ENCODE data around the gene ZNF282.

ZNF282 gene

GRCh38 chr7:149195180-149196150, at the start of gene ZNF282:
Gene ZNF282 (plus strand): TSS chr7:149195546. CDS start chr7:149195590, 44 bp downstream.
- peak; percentile 78 for DNase-seq

GRCh38 chr7:149147072-149147751, 48.1 kb upstream of the ZNF282 start, which contains the start of gene ZNF398:
Gene ZNF398 (plus strand): TSS chr7:149147453. CDS start chr7:149147743, 290 bp downstream.
- no peak for DNase-seq

GRCh38 chr7:149147752-149148653, 47.3 kb upstream of the ZNF282 start:
- no peak for DNase-seq

GRCh38 chr7:149150981-149151380, 44.4 kb upstream of the ZNF282 start:
- DNase-seq: no peak

GRCh38 chr7:149153346-149153745, 42.0 kb upstream of the ZNF282 start:
- no peak for DNase-seq

GRCh38 chr7:149154056-149154455, 41.3 kb upstream of the ZNF282 start:
- DNase-seq: no peak

GRCh38 chr7:149156898-149157297, 38.4 kb upstream of the ZNF282 start:
- no peak for DNase-seq

GRCh38 chr7:149161241-149161848, 34.0 kb upstream of the ZNF282 start:
- DNase-seq: no peak

GRCh38 chr7:149166142-149166541, 29.2 kb upstream of the ZNF282 start:
- DNase-seq: no peak

GRCh38 chr7:149166630-149167352, 28.6 kb upstream of the ZNF282 start:
- DNase-seq: no peak

- no peak for DNase-seq
Observed at GRCh38 chr7:149171892-149172533, 23.3 kb upstream of the ZNF282 start.

GRCh38 chr7:149172534-149172920, 22.8 kb upstream of the ZNF282 start:
- no peak for DNase-seq

- no peak for DNase-seq
Observed at GRCh38 chr7:149175150-149175549, 20.2 kb upstream of the ZNF282 start.

- DNase-seq: no peak
Observed at GRCh38 chr7:149179241-149179640, 16.1 kb upstream of the ZNF282 start.

- no peak for DNase-seq
Observed at GRCh38 chr7:149180722-149181449, 14.5 kb upstream of the ZNF282 start.

GRCh38 chr7:149181450-149181790, 13.9 kb upstream of the ZNF282 start:
- no peak for DNase-seq

- DNase-seq: no peak
Observed at GRCh38 chr7:149184274-149184673, 11.1 kb upstream of the ZNF282 start.

GRCh38 chr7:149188213-149188612, 7.1 kb upstream of the ZNF282 start:
- DNase-seq: no peak

GRCh38 chr7:149188637-149189259, 6.6 kb upstream of the ZNF282 start:
- no peak for DNase-seq

- no peak for DNase-seq
Observed at GRCh38 chr7:149191851-149192250, 3.5 kb upstream of the ZNF282 start.
